T-helper 1 cell treated with Interleukin-12 subunit alpha and Interleukin-12 subunit beta and Interleukin-4 antibody, amounts not matched to agents 30 μg/mL and 1 μg/mL, for 36 hours (primary cell): Measurements from ENCODE around the gene COL17A1.
A peak's percentile ranks its signal among the peaks of the same experiment; 100 is the strongest.

ENCODE experiments used
- H3K27ac Mint-ChIP-seq: one replicate; pipeline ENCODE4 v1.8.0; 2021; ENCODE audit warnings: mild to moderate bottlenecking, mixed read lengths
- H3K27me3 Mint-ChIP-seq: one replicate; pipeline ENCODE4 v1.8.0; 2021; ENCODE audit warnings: low read depth, mixed read lengths
- H3K36me3 Mint-ChIP-seq: one replicate; pipeline ENCODE4 v1.8.0; 2021; ENCODE audit warnings: low read depth, mixed read lengths
- H3K4me1 Mint-ChIP-seq: one replicate; pipeline ENCODE4 v1.8.0; 2021; ENCODE audit warnings: low read depth, mixed read lengths
- H3K4me3 Mint-ChIP-seq: one replicate; pipeline ENCODE4 v1.8.0; 2021; ENCODE audit warnings: mild to moderate bottlenecking, moderate library complexity, mixed read lengths
- H3K9me3 Mint-ChIP-seq: one replicate; pipeline ENCODE4 v1.8.0; 2021; ENCODE audit warnings: mixed read lengths

COL17A1 gene

GRCh38 chr10:104085801-104086400 is at the start of gene COL17A1:
Gene COL17A1, minus strand, starts transcription at chr10:104085880. Its CDS starts 5,207 bp downstream, at chr10:104080673.
- Mint-ChIP-seq H3K4me3 (no peak within 1 kb of the TSS), H3K4me1 (no peaks in the 10 kb centered on the region), H3K27ac (no peak within 1 kb of the TSS), H3K36me3 (no peaks in the 10 kb centered on the region), H3K9me3 (no peaks in the 10 kb centered on the region), H3K27me3 (peaks cover 5% of the 10 kb centered on the region)

GRCh38 chr10:104130041-104130440 is 44.4 kb upstream of the COL17A1 start:
- no peak overlapping the region for H3K4me3 Mint-ChIP-seq
- peaks cover 8% of the 10 kb centered on the region for H3K36me3 Mint-ChIP-seq
- H3K27me3 Mint-ChIP-seq = peaks cover 27% of the 10 kb centered on the region
- H3K4me1 Mint-ChIP-seq = peaks cover 13% of the 10 kb centered on the region
- H3K9me3 Mint-ChIP-seq = no peaks in the 10 kb centered on the region
- no peak overlapping the region for H3K27ac Mint-ChIP-seq

- Mint-ChIP-seq H3K9me3 (no peaks in the 10 kb centered on the region), H3K27ac (no peak overlapping the region), H3K36me3 (peaks cover 11% of the 10 kb centered on the region)
These were observed 42.5 kb upstream of the COL17A1 start for GRCh38 chr10:104128214-104128613.

GRCh38 chr10:104127411-104127810 is 41.7 kb upstream of the COL17A1 start:
- Mint-ChIP-seq H3K27ac (no peak overlapping the region), H3K4me1 (peaks cover 26% of the 10 kb centered on the region), H3K4me3 (no peak overlapping the region), H3K36me3 (peaks cover 11% of the 10 kb centered on the region), H3K27me3 (peaks cover 3% of the 10 kb centered on the region), H3K9me3 (no peaks in the 10 kb centered on the region)

More at GRCh38 chr10:104128214-104128613, 42.5 kb upstream of the COL17A1 start:
- peaks cover 20% of the 10 kb centered on the region for H3K4me1 Mint-ChIP-seq
- H3K27me3 Mint-ChIP-seq = peaks cover 11% of the 10 kb centered on the region
- H3K4me3 Mint-ChIP-seq = no peak overlapping the region

GRCh38 chr10:104123397-104123796 is 37.7 kb upstream of the COL17A1 start:
- H3K4me3 Mint-ChIP-seq = peak overlapping the region; percentile 88
- no peaks in the 10 kb centered on the region for H3K27me3 Mint-ChIP-seq

GRCh38 chr10:104122225-104123107 is 36.8 kb upstream of the COL17A1 start:
- Mint-ChIP-seq H3K4me1 (peaks cover 38% of the 10 kb centered on the region), H3K4me3 (peak overlapping the region; percentile 88), H3K9me3 (no peaks in the 10 kb centered on the region), H3K36me3 (peaks cover 11% of the 10 kb centered on the region), H3K27me3 (peaks cover 4% of the 10 kb centered on the region), H3K27ac (peak overlapping the region; percentile 99)

More at GRCh38 chr10:104123397-104123796, 37.7 kb upstream of the COL17A1 start:
- Mint-ChIP-seq H3K36me3 (peaks cover 11% of the 10 kb centered on the region), H3K4me1 (peaks cover 40% of the 10 kb centered on the region), H3K9me3 (no peaks in the 10 kb centered on the region), H3K27ac (peak overlapping the region; percentile 29)

GRCh38 chr10:104121485-104122224 is 36.0 kb upstream of the COL17A1 start, which contains the start of gene SFR1:
Gene SFR1, plus strand, starts transcription at chr10:104122171. Its CDS starts 13 bp downstream, at chr10:104122184.
- H3K36me3 Mint-ChIP-seq = peaks cover 11% of the 10 kb centered on the region
- H3K27ac Mint-ChIP-seq = peak within 1 kb of the TSS; percentile 99
- H3K4me1 Mint-ChIP-seq = peaks cover 32% of the 10 kb centered on the region
- peaks cover 9% of the 10 kb centered on the region for H3K27me3 Mint-ChIP-seq
- peak within 1 kb of the TSS; percentile 88 for H3K4me3 Mint-ChIP-seq
- no peaks in the 10 kb centered on the region for H3K9me3 Mint-ChIP-seq

GRCh38 chr10:104120903-104121484 is 35.3 kb upstream of the COL17A1 start:
- Mint-ChIP-seq H3K4me3 (peak overlapping the region; percentile 88), H3K4me1 (peaks cover 31% of the 10 kb centered on the region), H3K36me3 (peaks cover 9% of the 10 kb centered on the region), H3K27me3 (peaks cover 9% of the 10 kb centered on the region), H3K27ac (peak overlapping the region; percentile 99), H3K9me3 (no peaks in the 10 kb centered on the region)

GRCh38 chr10:104120512-104120902 is 34.8 kb upstream of the COL17A1 start:
- peaks cover 9% of the 10 kb centered on the region for H3K27me3 Mint-ChIP-seq
- H3K36me3 Mint-ChIP-seq = peaks cover 7% of the 10 kb centered on the region
- H3K4me1 Mint-ChIP-seq = peaks cover 31% of the 10 kb centered on the region
- H3K9me3 Mint-ChIP-seq = no peaks in the 10 kb centered on the region
- H3K4me3 Mint-ChIP-seq = peak overlapping the region; percentile 88
- peak overlapping the region; percentile 99 for H3K27ac Mint-ChIP-seq

- peak overlapping the region; percentile 99 for H3K27ac Mint-ChIP-seq
- no peak overlapping the region for H3K4me3 Mint-ChIP-seq
These were observed 34.3 kb upstream of the COL17A1 start for GRCh38 chr10:104119996-104120395.

GRCh38 chr10:104117839-104118323 is 32.2 kb upstream of the COL17A1 start:
- Mint-ChIP-seq H3K4me1 (peaks cover 21% of the 10 kb centered on the region), H3K27me3 (peaks cover 9% of the 10 kb centered on the region), H3K36me3 (no peaks in the 10 kb centered on the region), H3K27ac (no peak overlapping the region), H3K4me3 (no peak overlapping the region), H3K9me3 (no peaks in the 10 kb centered on the region)

More at GRCh38 chr10:104119996-104120395, 34.3 kb upstream of the COL17A1 start:
- Mint-ChIP-seq H3K36me3 (peaks cover 3% of the 10 kb centered on the region), H3K9me3 (no peaks in the 10 kb centered on the region), H3K4me1 (peaks cover 27% of the 10 kb centered on the region), H3K27me3 (peaks cover 9% of the 10 kb centered on the region)

GRCh38 chr10:104113376-104113956 is 27.8 kb upstream of the COL17A1 start:
- no peaks in the 10 kb centered on the region for H3K9me3 Mint-ChIP-seq
- H3K36me3 Mint-ChIP-seq = no peaks in the 10 kb centered on the region
- no peak overlapping the region for H3K4me3 Mint-ChIP-seq
- H3K27me3 Mint-ChIP-seq = peaks cover 20% of the 10 kb centered on the region
- H3K4me1 Mint-ChIP-seq = peaks cover 6% of the 10 kb centered on the region
- no peak overlapping the region for H3K27ac Mint-ChIP-seq

GRCh38 chr10:104109908-104110662 is 24.4 kb upstream of the COL17A1 start:
- Mint-ChIP-seq H3K27me3 (peaks cover 10% of the 10 kb centered on the region), H3K9me3 (no peaks in the 10 kb centered on the region), H3K27ac (no peak overlapping the region), H3K4me1 (peaks cover 8% of the 10 kb centered on the region), H3K4me3 (no peak overlapping the region), H3K36me3 (no peaks in the 10 kb centered on the region)
